NB4 (cell line): ENCODE measurements around the gene KLHL3.

Source experiments
- DNase-seq: peaks from one replicate; pipeline ENCODE4 v3.0.0; 2010; ENCODE audit warnings: low read depth
- H3K4me3 ChIP-seq: one replicate; pipeline ENCODE4 v1.5.1; 2011; ENCODE audit warnings: mild to moderate bottlenecking, low read depth, low read length, moderate library complexity
- CTCF ChIP-seq: IDR thresholded peaks from one replicate; pipeline ENCODE4 v1.5.1; 2012; ENCODE audit warnings: low read depth, low read length
- MYC ChIP-seq: IDR thresholded peaks from 2 replicates; pipeline ENCODE4 v1.6.1; 2011; ENCODE audit warnings: low read depth, low read length
- POLR2A ChIP-seq: IDR thresholded peaks from 2 replicates; pipeline ENCODE4 v1.6.1; 2011; ENCODE audit warnings: mild to moderate bottlenecking; ENCODE audit not compliant: insufficient read length; ENCODE audit errors: extremely low read depth
- TF ChIP-seq, protein P1 (sequence below): IDR thresholded peaks from 2 replicates; pipeline ENCODE4 v1.6.1; 2011; ENCODE audit warnings: low read depth, low read length

The KLHL3 gene

DNA sequence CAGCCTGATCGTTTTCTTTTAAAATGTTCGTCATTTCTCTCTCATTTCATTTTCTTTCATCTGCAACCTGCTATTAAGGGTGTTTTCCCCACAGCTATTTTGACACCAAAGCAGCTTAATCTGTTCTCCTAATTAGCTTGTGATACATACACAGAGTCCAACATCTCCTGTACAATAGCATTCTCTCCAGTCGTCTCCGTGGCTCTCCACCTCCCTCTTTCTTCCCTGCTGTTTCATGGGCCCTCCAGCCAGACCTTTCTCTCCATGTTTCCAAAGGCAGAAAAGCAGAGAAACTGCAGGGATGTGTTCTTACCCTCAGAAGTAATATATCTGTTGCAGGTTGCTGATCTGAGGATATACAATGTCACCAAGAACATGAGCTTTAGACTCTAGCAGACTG, 148.0 kb downstream of the KLHL3 start:
- DNase-seq: no peak
- no peak overlapping the region for H3K4me3 ChIP-seq
- no peak for TF ChIP-seq MYC
- TF ChIP-seq, protein P1, sequence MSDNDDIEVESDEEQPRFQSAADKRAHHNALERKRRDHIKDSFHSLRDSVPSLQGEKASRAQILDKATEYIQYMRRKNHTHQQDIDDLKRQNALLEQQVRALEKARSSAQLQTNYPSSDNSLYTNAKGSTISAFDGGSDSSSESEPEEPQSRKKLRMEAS: no peak
- TF ChIP-seq CTCF: no peak
- no peak for TF ChIP-seq POLR2A

DNA sequence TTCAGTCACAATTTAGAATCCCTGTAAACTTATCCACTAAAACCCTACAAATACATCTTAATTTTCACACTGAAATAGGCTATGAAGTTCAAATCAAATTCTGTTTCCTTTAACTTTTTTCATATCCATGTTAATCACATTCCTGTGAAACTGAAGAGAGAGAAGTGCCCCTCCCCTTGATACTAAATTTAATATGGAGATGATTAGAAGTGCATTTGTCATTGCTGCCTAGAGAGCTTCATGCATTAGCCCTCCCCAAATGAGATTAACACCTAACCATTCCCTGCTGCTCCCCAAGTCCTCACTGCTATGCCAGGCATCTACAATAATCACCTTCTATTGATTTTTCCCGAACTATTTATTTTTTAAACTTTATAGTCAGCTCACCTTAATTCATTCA, 151.6 kb downstream of the KLHL3 start:
- TF ChIP-seq, protein P1: no peak
- no peak for TF ChIP-seq CTCF
- no peak for TF ChIP-seq MYC
- no peak for TF ChIP-seq POLR2A
- no peak overlapping the region for H3K4me3 ChIP-seq
- DNase-seq: no peak

DNA sequence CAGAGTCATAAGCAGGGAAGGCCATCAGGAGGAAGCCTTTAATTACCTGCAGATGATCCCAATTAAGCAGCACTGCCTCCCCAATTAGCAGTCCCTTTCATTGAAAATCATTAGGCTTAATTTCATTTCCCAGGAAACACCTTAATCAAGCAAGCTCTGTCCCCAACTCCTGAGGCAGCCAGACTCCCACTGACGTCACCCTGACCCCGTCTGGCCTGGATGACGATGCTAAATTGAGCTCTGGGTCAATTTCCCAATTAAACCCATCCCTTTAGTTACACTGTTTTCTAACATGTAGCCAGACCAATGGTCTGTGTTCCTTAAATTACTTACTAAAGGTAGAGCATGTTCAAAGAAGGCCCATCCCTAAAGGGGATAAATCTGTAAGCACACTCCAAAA, 152.8 kb downstream of the KLHL3 start:
- no peak overlapping the region for H3K4me3 ChIP-seq
- TF ChIP-seq CTCF: no peak
- no peak for TF ChIP-seq POLR2A
- no peak for TF ChIP-seq MYC
- TF ChIP-seq, protein P1: no peak
- DNase-seq: no peak

DNA sequence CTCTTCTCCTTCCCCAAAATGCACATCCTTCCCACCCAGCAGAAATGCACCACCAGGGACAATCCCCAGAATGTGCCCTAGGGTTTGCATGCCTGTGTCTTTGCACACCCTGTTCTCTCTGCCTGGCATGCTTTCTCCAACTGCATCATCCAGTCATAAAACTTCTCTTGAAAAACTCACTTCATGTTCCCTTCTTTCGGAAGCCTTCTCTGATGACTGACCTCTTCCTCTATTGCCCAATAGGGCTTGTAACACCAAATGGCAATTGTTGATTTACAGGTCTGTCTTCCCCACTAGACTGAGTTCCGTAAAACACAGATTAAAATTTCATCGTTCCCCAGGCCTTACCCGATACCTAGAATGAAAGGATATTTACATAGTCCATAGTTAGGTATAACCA, 153.7 kb downstream of the KLHL3 start:
- no peak overlapping the region for H3K4me3 ChIP-seq
- TF ChIP-seq MYC (peak; percentile 50; the same call in 1 of the 2 replicates), CTCF (no peak), POLR2A (no peak)
- TF ChIP-seq, protein P1: peak; percentile 37; the same call in 1 of the 2 replicates
- DNase-seq: peak; percentile 78

GRCh38 chr5:137581776-137582175, 154.1 kb downstream of the KLHL3 start:
- TF ChIP-seq, protein P1: no peak
- no peak for TF ChIP-seq MYC
- no peak for TF ChIP-seq POLR2A
- no peak for TF ChIP-seq CTCF
- no peak overlapping the region for H3K4me3 ChIP-seq
- no peak for DNase-seq

GRCh38 chr5:137580030-137580429, 155.9 kb downstream of the KLHL3 start:
- DNase-seq: no peak
- H3K4me3 ChIP-seq: no peak overlapping the region
- TF ChIP-seq MYC: no peak
- TF ChIP-seq, protein P1: no peak
- no peak for TF ChIP-seq POLR2A
- TF ChIP-seq CTCF: peak; percentile 27
